ENCODE results near the gene PRKCA.

DNA sequence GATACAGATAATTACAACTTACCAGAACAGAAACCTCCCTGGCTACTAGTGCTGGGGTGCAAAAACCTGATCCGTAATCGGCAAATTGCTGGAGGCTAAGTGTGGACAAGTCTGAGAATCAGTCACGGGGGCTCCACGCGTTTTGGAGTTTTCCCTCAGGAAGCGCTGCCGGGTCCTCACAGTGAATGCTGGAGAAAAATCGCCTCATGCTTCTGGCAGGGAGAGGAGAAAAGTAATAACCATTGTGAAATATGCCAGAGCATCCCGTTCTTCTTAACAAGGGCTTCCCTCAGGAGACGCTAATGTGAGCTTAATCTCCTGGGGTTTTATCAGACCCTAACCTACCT lies 453.5 kb downstream of the PRKCA start:
- TF ChIP-seq POLR2A (IDR thresholded peaks at IDR 0.05; ENCODE audit: extremely low read depth, insufficient read length) = no peak
- TF ChIP-seq, protein P1, sequence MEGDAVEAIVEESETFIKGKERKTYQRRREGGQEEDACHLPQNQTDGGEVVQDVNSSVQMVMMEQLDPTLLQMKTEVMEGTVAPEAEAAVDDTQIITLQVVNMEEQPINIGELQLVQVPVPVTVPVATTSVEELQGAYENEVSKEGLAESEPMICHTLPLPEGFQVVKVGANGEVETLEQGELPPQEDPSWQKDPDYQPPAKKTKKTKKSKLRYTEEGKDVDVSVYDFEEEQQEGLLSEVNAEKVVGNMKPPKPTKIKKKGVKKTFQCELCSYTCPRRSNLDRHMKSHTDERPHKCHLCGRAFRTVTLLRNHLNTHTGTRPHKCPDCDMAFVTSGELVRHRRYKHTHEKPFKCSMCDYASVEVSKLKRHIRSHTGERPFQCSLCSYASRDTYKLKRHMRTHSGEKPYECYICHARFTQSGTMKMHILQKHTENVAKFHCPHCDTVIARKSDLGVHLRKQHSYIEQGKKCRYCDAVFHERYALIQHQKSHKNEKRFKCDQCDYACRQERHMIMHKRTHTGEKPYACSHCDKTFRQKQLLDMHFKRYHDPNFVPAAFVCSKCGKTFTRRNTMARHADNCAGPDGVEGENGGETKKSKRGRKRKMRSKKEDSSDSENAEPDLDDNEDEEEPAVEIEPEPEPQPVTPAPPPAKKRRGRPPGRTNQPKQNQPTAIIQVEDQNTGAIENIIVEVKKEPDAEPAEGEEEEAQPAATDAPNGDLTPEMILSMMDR (IDR thresholded peaks at IDR 0.05; ENCODE audit: low read depth, low read length) = no peak

Measured in NB4 (cell line).